ENCODE measurements around the gene UCKL1. TPM values are rescaled to one million over a fixed set of nuclear protein-coding genes. Genes with fewer than 3 reads are reported as not detected.

The UCKL1 gene
- total RNA-seq, 1 donor from 2014 or later, result 39.3 TPM

GRCh38 chr20:63958471-63958870 lies 2.3 kb upstream of the UCKL1 start:
- H3K4me1 Mint-ChIP-seq, result peaks cover 17% of the 10 kb centered on the region
- H3K4me3 Mint-ChIP-seq, result peak overlapping the region; percentile 73
- H3K27ac Mint-ChIP-seq (ENCODE audit: unreplicated experiment), result no peak overlapping the region
- no peak for TF ChIP-seq CTCF (conservative IDR thresholded peaks at IDR 0.05)
- H3K36me3 Mint-ChIP-seq (ENCODE audit: low read depth), result no peaks in the 10 kb centered on the region
- H3K27me3 Mint-ChIP-seq (ENCODE audit: low read depth), result no peaks in the 10 kb centered on the region
- no peak for DNase-seq (ENCODE audit: low read depth, low spot score)
- H3K9me3 Mint-ChIP-seq, result no peaks in the 10 kb centered on the region

- H3K4me3 Mint-ChIP-seq, result peak overlapping the region; percentile 84
- DNase-seq (ENCODE audit: low read depth, low spot score), result no peak
- no peaks in the 10 kb centered on the region for H3K36me3 Mint-ChIP-seq (ENCODE audit: low read depth)
Observed at GRCh38 chr20:63957690-63958441, 1.6 kb upstream of the UCKL1 start.

GRCh38 chr20:63957004-63957689 lies 931 bp upstream of the UCKL1 start:
- peaks cover 17% of the 10 kb centered on the region for H3K4me1 Mint-ChIP-seq
- H3K27ac Mint-ChIP-seq (ENCODE audit: unreplicated experiment), result no peak overlapping the region
- no peaks in the 10 kb centered on the region for H3K27me3 Mint-ChIP-seq (ENCODE audit: low read depth)
- DNase-seq (ENCODE audit: low read depth, low spot score), result peak; percentile 45
- TF ChIP-seq CTCF (conservative IDR thresholded peaks at IDR 0.05), result no peak
- H3K9me3 Mint-ChIP-seq, result no peaks in the 10 kb centered on the region
- no peaks in the 10 kb centered on the region for H3K36me3 Mint-ChIP-seq (ENCODE audit: low read depth)
- H3K4me3 Mint-ChIP-seq, result peak overlapping the region; percentile 84

More at GRCh38 chr20:63957690-63958441, 1.6 kb upstream of the UCKL1 start:
- Mint-ChIP-seq H3K27ac (ENCODE audit: unreplicated experiment) (no peak overlapping the region), H3K27me3 (ENCODE audit: low read depth) (no peaks in the 10 kb centered on the region), H3K9me3 (no peaks in the 10 kb centered on the region), H3K4me1 (peaks cover 17% of the 10 kb centered on the region)
- no peak for TF ChIP-seq CTCF (conservative IDR thresholded peaks at IDR 0.05)

GRCh38 chr20:63956664-63957003 lies 418 bp upstream of the UCKL1 start:
- no peak for DNase-seq (ENCODE audit: low read depth, low spot score)
- Mint-ChIP-seq H3K27ac (ENCODE audit: unreplicated experiment) (peak overlapping the region; percentile 57), H3K4me3 (peak overlapping the region; percentile 93), H3K9me3 (no peaks in the 10 kb centered on the region), H3K36me3 (ENCODE audit: low read depth) (no peaks in the 10 kb centered on the region), H3K4me1 (peaks cover 17% of the 10 kb centered on the region), H3K27me3 (ENCODE audit: low read depth) (no peaks in the 10 kb centered on the region)
- TF ChIP-seq CTCF (conservative IDR thresholded peaks at IDR 0.05), result no peak

GRCh38 chr20:63955281-63955826 lies 862 bp downstream of the UCKL1 start:
- Mint-ChIP-seq H3K4me1 (peaks cover 17% of the 10 kb centered on the region), H3K36me3 (ENCODE audit: low read depth) (no peaks in the 10 kb centered on the region), H3K27me3 (ENCODE audit: low read depth) (no peaks in the 10 kb centered on the region), H3K9me3 (no peaks in the 10 kb centered on the region), H3K27ac (ENCODE audit: unreplicated experiment) (no peak overlapping the region), H3K4me3 (peak overlapping the region; percentile 88)
- DNase-seq (ENCODE audit: low read depth, low spot score), result peak; percentile 36
- peak; percentile 47 for TF ChIP-seq CTCF (conservative IDR thresholded peaks at IDR 0.05)
